ENCODE measurements around the gene LYPLA2.

- TF ChIP-seq CTCF (conservative IDR thresholded peaks at IDR 0.05 in 1 of 2, IDR thresholded peaks at IDR 0.05 in 1 of 2; ENCODE audit: extremely low read depth in 1 of 2, insufficient read depth in 1 of 2, low read depth in 1 of 2, low read length in 2 of 2) (no peak), EZH2 (IDR thresholded peaks at IDR 0.05; ENCODE audit: borderline replicate concordance, low read length) (no peak)
These were observed 6.1 kb upstream of the LYPLA2 start for GRCh38 chr1:23784846-23785245.

All from mammary epithelial cell (primary cell).